HepG2 (cell line): ENCODE measurements around the gene VPS9D1. TPM values are rescaled to one million over a fixed set of nuclear protein-coding genes. Genes with fewer than 3 reads are reported as not detected.

Experiments used
- CBFB ChIP-seq: sonication (generic); formaldehyde crosslinking; IDR thresholded peaks from 2 replicates; pipeline ENCODE4 v1.4.0; 2020; ENCODE audit warnings: missing genetic modification reagents
- DR1 ChIP-seq: sonication (generic); formaldehyde crosslinking; IDR thresholded peaks from 2 replicates; pipeline ENCODE4 v1.8.0; 2021; ENCODE audit warnings: mild to moderate bottlenecking, missing genetic modification reagents, inconsistent platforms
- ELF4 ChIP-seq: sonication (generic); formaldehyde crosslinking; IDR thresholded peaks from 2 replicates; pipeline ENCODE4 v1.5.0; 2020; ENCODE audit warnings: missing genetic modification reagents, mild to moderate bottlenecking, moderate library complexity, borderline replicate concordance
- FOSL1 ChIP-seq: sonication (generic); formaldehyde crosslinking; IDR thresholded peaks from 2 replicates; pipeline ENCODE4 v1.9.0; 2021; ENCODE audit warnings: missing genetic modification reagents, borderline replicate concordance
- FOXM1 ChIP-seq: sonication (generic); formaldehyde crosslinking; IDR thresholded peaks from 2 replicates; pipeline ENCODE4 v1.5.0; 2020; ENCODE audit warnings: missing genetic modification reagents
- IKZF5 ChIP-seq: IDR thresholded peaks from 2 replicates; pipeline ENCODE4 v1.6.1; 2018; ENCODE audit warnings: missing genetic modification reagents, mild to moderate bottlenecking, missing compliant biosample characterization
- RBFOX2 ChIP-seq: fragments of 200-400 bp; formaldehyde crosslinking; IDR thresholded peaks from 2 replicates; pipeline ENCODE4 v1.6.1; 2017; ENCODE audit warnings: low read depth, mild to moderate bottlenecking, low read length
- RFX3 ChIP-seq: IDR thresholded peaks from 2 replicates; pipeline ENCODE4 v1.6.1; 2016; ENCODE audit warnings: missing biosample characterization, missing genetic modification reagents
- SKI ChIP-seq: fragments of 450-650 bp; IDR thresholded peaks from one replicate; pipeline ENCODE4 v1.6.1; 2018; ENCODE audit warnings: mild to moderate bottlenecking; ENCODE audit not compliant: partially characterized antibody
- ZNF260 ChIP-seq: sonication (generic); formaldehyde crosslinking; IDR thresholded peaks from 2 replicates; pipeline ENCODE4 v1.4.0; 2020; ENCODE audit warnings: missing genetic modification reagents, low read depth, mild to moderate bottlenecking, borderline replicate concordance
- ZNF609 ChIP-seq: sonication (generic); formaldehyde crosslinking; IDR thresholded peaks from 2 replicates; pipeline ENCODE4 v1.4.0; 2020; ENCODE audit warnings: mild to moderate bottlenecking, missing genetic modification reagents, borderline replicate concordance
- ZNF773 ChIP-seq: sonication (generic); formaldehyde crosslinking; IDR thresholded peaks from 2 replicates; pipeline ENCODE4 v1.4.0; 2020; ENCODE audit warnings: missing genetic modification reagents, borderline replicate concordance
- ZNF792 ChIP-seq: IDR thresholded peaks from 2 replicates; pipeline ENCODE4 v1.6.1; 2016
- ZNF816 ChIP-seq: sonication (generic); formaldehyde crosslinking; IDR thresholded peaks from 2 replicates; pipeline ENCODE4 v1.8.0; 2022; ENCODE audit warnings: missing genetic modification reagents, mild to moderate bottlenecking, borderline replicate concordance
- ZSCAN12 ChIP-seq: sonication (generic); formaldehyde crosslinking; IDR thresholded peaks from 2 replicates; pipeline ENCODE4 v1.9.0; 2021; ENCODE audit warnings: mild to moderate bottlenecking, missing genetic modification reagents
- polyA plus RNA-seq, 8 experiments: library from polyadenylated mRNA; depleted of rRNA in 3 of 8; stranded (reverse) in 7 of 8; unstranded in 1 of 8; fragments of >200 nt; fragmentation: Illumina TruSeq in 4 of 8; extraction: Trizol in 4 of 8; gene quantifications; 2 replicates each; pipeline versions ENCODE4 v1.2.1 to v1.2.3, GENCODE V29; 2011 to 2016; ENCODE audit warnings: low read depth in 4 of 8, missing spikeins in 1 of 8, mixed read lengths in 1 of 8; ENCODE audit not compliant: insufficient read depth in 1 of 8
- total RNA-seq, 5 experiments: library from RNA; depleted of rRNA; stranded (reverse); fragments of >200 nt; fragmentation: Illumina TruSeq; extraction: Trizol; gene quantifications; 2 replicates each; pipeline ENCODE4 v1.2.3, GENCODE V29; 2016; ENCODE audit warnings: low read depth in 1 of 5
- TF ChIP-seq, protein P1 (sequence below): sonication (generic); formaldehyde crosslinking; IDR thresholded peaks from 2 replicates; pipeline ENCODE4 v1.5.0; 2020; ENCODE audit warnings: mild to moderate bottlenecking, missing genetic modification reagents, borderline replicate concordance
- TF ChIP-seq, protein P2 (sequence below): sonication (generic); formaldehyde crosslinking; IDR thresholded peaks from 2 replicates; pipeline ENCODE4 v1.8.1; 2023; ENCODE audit warnings: missing genetic modification reagents, mild to moderate bottlenecking, borderline replicate concordance

The VPS9D1 gene
- total and polyA plus RNA-seq, 2 of the 13 experiments (the other 11 are each of a cell fraction or from before 2014, with no cell fraction given) = 10.1 to 13.2 TPM

DNA sequence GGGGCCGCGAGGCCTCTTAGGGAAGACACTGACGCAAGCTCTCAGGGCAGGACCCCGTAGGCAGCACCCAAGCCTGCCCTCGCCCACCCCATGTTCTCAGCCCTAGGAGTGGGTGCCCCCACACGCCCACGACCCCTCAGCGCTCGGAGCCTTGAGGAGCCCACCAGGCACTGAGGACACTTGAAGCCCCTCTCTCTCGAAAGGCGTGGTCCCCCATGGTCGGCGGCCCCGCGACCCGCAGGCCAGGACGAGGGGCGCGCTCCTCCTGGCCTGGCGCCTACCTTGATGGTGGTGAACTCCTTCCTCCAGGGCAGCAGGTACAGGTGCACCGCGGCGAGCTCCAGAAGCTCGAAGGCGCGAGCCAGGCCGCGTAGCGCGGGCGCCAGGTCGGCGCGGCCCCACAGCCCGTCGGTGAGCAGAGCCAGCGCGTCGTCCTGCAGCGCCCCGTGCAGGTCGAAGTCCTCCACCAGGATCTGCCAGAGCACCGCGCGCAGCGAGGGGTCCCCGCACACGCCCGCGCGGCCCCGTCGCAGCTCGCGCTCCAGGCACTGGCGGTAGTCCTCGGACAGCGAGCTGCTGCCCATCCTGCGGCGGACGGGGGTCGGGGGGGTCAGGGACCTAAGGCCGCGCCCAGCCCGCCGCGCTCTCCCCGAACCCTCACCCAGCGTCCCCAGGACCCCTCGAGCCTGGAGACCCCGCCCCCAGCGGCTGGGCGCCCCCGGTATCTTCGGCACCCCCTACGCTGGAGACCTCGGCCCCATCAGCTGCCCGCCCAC is 19.9 kb downstream of the VPS9D1 start (continued):
- TF ChIP-seq, protein P1, sequence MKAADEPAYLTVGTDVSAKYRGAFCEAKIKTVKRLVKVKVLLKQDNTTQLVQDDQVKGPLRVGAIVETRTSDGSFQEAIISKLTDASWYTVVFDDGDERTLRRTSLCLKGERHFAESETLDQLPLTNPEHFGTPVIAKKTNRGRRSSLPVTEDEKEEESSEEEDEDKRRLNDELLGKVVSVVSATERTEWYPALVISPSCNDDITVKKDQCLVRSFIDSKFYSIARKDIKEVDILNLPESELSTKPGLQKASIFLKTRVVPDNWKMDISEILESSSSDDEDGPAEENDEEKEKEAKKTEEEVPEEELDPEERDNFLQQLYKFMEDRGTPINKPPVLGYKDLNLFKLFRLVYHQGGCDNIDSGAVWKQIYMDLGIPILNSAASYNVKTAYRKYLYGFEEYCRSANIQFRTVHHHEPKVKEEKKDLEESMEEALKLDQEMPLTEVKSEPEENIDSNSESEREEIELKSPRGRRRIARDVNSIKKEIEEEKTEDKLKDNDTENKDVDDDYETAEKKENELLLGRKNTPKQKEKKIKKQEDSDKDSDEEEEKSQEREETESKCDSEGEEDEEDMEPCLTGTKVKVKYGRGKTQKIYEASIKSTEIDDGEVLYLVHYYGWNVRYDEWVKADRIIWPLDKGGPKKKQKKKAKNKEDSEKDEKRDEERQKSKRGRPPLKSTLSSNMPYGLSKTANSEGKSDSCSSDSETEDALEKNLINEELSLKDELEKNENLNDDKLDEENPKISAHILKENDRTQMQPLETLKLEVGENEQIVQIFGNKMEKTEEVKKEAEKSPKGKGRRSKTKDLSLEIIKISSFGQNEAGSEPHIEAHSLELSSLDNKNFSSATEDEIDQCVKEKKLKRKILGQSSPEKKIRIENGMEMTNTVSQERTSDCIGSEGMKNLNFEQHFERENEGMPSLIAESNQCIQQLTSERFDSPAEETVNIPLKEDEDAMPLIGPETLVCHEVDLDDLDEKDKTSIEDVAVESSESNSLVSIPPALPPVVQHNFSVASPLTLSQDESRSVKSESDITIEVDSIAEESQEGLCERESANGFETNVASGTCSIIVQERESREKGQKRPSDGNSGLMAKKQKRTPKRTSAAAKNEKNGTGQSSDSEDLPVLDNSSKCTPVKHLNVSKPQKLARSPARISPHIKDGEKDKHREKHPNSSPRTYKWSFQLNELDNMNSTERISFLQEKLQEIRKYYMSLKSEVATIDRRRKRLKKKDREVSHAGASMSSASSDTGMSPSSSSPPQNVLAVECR (CRISPR knock-in tag) = no peak
- TF ChIP-seq ZNF816 (no peak; the same call in 1 of the 2 replicates), CBFB (CRISPR knock-in tag) (peak; percentile 85; the same call in 1 of the 2 replicates), SKI (peak; percentile 51), FOXM1 (CRISPR knock-in tag) (0 out of 2 replicates have a peak, but pooled peaks have one; percentile 29), FOSL1 (no peak), ZNF609 (no peak), ZNF773 (CRISPR knock-in tag) (0 out of 2 replicates have a peak, but pooled peaks have one; percentile 41), ZNF792 (no peak; the same call in none of the 2 replicates), DR1 (CRISPR knock-in tag) (no peak), ZNF260 (CRISPR knock-in tag) (no peak), RFX3 (CRISPR knock-in tag) (no peak), RBFOX2 (peak; percentile 61), ZSCAN12 (CRISPR knock-in tag) (peak; percentile 28; the same call in 1 of the 2 replicates), IKZF5 (CRISPR knock-in tag) (no peak; the same call in 1 of the 2 replicates), ELF4 (CRISPR knock-in tag) (no peak)
- TF ChIP-seq, protein P2, sequence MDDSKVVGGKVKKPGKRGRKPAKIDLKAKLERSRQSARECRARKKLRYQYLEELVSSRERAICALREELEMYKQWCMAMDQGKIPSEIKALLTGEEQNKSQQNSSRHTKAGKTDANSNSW (CRISPR knock-in tag) = no peak; the same call in 1 of the 2 replicates
